Measurements from ENCODE around the gene KCNQ2. TPM values are rescaled to one million over a fixed set of nuclear protein-coding genes. Genes with fewer than 3 reads are reported as not detected.
A peak's percentile ranks its signal among the peaks of the same experiment; 100 is the strongest.

KCNQ2 gene
- total and polyA plus RNA-seq, 8 donors, result 0.54 to 12.5 (median 1.5) TPM

GRCh38 chr20:63395723-63396122 is 76.7 kb downstream of the KCNQ2 start:
- TF ChIP-seq CTCF (IDR thresholded peaks at IDR 0.05), result no peak
- Histone ChIP-seq H3K9me3 (no peaks in the 10 kb centered on the region), H3K36me3 (no peaks in the 10 kb centered on the region), H3K27ac (no peak overlapping the region), H3K4me3 (no peak overlapping the region), H3K27me3 (no peaks in the 10 kb centered on the region), H3K4me1 (no peaks in the 10 kb centered on the region)
- FAIRE-seq (no peak), DNase-seq (peak in 2 of 6 donors; percentile 4 to 59), ATAC-seq (no peak)
- intact Hi-C loops (cut with DNase I), result no loop called here
- 39 to 44% methylated on average over 14 of the region's 14 CpGs for WGBS, 2 donors

- H3K27me3 ChIP-seq, result no peaks in the 10 kb centered on the region
- DNase-seq (peak in 2 of 6 donors; percentile 5 to 56), FAIRE-seq (no peak), ATAC-seq (no peak)
- H3K9me3 ChIP-seq, result no peaks in the 10 kb centered on the region
- H3K4me1 ChIP-seq, result no peaks in the 10 kb centered on the region
- H3K4me3 ChIP-seq, result no peak overlapping the region
- no peak overlapping the region for H3K27ac ChIP-seq
- WGBS, 2 donors, result 50 to 51% methylated on average over 22 of the region's 22 CpGs
- no peak for TF ChIP-seq CTCF (IDR thresholded peaks at IDR 0.05)
- intact Hi-C loops (cut with DNase I), result no loop called here
- no peaks in the 10 kb centered on the region for H3K36me3 ChIP-seq
Measured at GRCh38 chr20:63394920-63395455, 77.5 kb downstream of the KCNQ2 start.

- TF ChIP-seq CTCF (IDR thresholded peaks at IDR 0.05), result no peak
- WGBS, 2 donors, result 20 to 25% methylated on average over 32 of the region's 32 CpGs
- DNase-seq, result peak in 2 of 6 donors; percentile 6 to 45
- intact Hi-C loops (cut with DNase I), result no loop called here
- no peak for ATAC-seq
- Histone ChIP-seq H3K9me3 (no peaks in the 10 kb centered on the region), H3K27me3 (no peaks in the 10 kb centered on the region), H3K4me3 (no peak overlapping the region), H3K36me3 (no peaks in the 10 kb centered on the region), H3K4me1 (no peaks in the 10 kb centered on the region), H3K27ac (no peak overlapping the region)
- no peak for FAIRE-seq
Measured at GRCh38 chr20:63394069-63394919, 78.2 kb downstream of the KCNQ2 start.

- Histone ChIP-seq H3K27ac (no peak overlapping the region), H3K36me3 (no peaks in the 10 kb centered on the region), H3K4me3 (no peak overlapping the region), H3K4me1 (no peaks in the 10 kb centered on the region), H3K9me3 (no peaks in the 10 kb centered on the region), H3K27me3 (no peaks in the 10 kb centered on the region)
- no peak for TF ChIP-seq CTCF (IDR thresholded peaks at IDR 0.05)
- no peak for ATAC-seq
- peak in 2 of 6 donors; percentile 11 to 47 for DNase-seq
- intact Hi-C loops (cut with DNase I), result no loop called here
- WGBS, 2 donors, result 62 to 77% methylated on average over 17 of the region's 17 CpGs
- no peak for FAIRE-seq
Measured at GRCh38 chr20:63393566-63393965, 78.9 kb downstream of the KCNQ2 start.
